Thyroid gland (tissue), 4 donors: ENCODE measurements around the gene TCOF1.

Experiments used
- POLR2A ChIP-seq, 2 donors: fragments of 450-650 bp; IDR thresholded peaks; one replicate each; pipeline ENCODE4 v1.6.1; 2017; ENCODE audit warnings: antibody characterized with exemption in 2 of 2, mild to moderate bottlenecking in 2 of 2, moderate library complexity in 1 of 2
- TF ChIP-seq, protein P1 (sequence below), 6 experiments: fragments of 200-600 bp in 3 of 6; fragments of 450-650 bp in 3 of 6; sonication (generic) in 3 of 6; IDR thresholded peaks; one replicate each; pipeline ENCODE4 v1.5.1; 2016 to 2019; ENCODE audit warnings: antibody characterized with exemption in 6 of 6, mild to moderate bottlenecking in 2 of 6, inconsistent platforms in 1 of 6, moderate library complexity in 1 of 6

DNA sequence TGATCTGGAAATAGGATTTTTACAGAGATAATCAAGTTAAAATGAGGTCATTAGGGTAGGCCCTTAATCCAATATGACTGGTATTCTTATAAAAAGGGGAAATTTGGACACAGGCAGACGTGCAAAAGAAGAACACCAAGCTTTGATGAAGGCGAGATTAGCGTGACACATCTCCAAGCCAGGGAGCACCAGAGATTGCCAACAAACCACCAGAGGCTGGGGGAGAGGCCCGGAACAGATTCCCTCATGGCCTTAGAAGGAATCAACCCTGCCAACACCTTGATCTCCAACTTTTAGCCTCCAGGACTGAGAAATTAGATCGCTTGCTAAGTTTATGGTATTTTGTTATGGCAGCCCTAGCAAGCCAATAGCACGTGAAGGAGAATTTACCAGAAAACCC lies 44.0 kb upstream of the TCOF1 start:
- TF ChIP-seq, protein P1, sequence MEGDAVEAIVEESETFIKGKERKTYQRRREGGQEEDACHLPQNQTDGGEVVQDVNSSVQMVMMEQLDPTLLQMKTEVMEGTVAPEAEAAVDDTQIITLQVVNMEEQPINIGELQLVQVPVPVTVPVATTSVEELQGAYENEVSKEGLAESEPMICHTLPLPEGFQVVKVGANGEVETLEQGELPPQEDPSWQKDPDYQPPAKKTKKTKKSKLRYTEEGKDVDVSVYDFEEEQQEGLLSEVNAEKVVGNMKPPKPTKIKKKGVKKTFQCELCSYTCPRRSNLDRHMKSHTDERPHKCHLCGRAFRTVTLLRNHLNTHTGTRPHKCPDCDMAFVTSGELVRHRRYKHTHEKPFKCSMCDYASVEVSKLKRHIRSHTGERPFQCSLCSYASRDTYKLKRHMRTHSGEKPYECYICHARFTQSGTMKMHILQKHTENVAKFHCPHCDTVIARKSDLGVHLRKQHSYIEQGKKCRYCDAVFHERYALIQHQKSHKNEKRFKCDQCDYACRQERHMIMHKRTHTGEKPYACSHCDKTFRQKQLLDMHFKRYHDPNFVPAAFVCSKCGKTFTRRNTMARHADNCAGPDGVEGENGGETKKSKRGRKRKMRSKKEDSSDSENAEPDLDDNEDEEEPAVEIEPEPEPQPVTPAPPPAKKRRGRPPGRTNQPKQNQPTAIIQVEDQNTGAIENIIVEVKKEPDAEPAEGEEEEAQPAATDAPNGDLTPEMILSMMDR (IDR thresholded peaks at IDR 0.05) = no peak
- no peak for TF ChIP-seq POLR2A (IDR thresholded peaks at IDR 0.05)
